Sciatic nerve (tissue), 2 donors: ENCODE measurements around the gene AMBP. TPM values are rescaled to one million over a fixed set of nuclear protein-coding genes. Genes with fewer than 3 reads are reported as not detected.

Source experiments
- ATAC-seq: fragments of 200-7000 bp; cut with Tn5 transposase; one replicate; pipeline ENCODE4 v1.9.1; 2020; ENCODE audit warnings: mild to moderate bottlenecking, moderate library complexity
- DNase-seq: peaks from one replicate; pipeline ENCODE4 v3.0.0-alpha.2; 2020; ENCODE audit warnings: low spot score
- intact Hi-C: fragments of 100-400 bp; cut with DNase I; formaldehyde crosslinking; loops from one replicate; pipeline ENCODE4 v1.14.2; 2022
- total RNA-seq: library from RNA; stranded (reverse); fragmentation: NEBNext Ultra II Directional; extraction: Animal tissue kit (Norgen Biotek cat#: 25700); gene quantifications from one replicate; pipeline ENCODE4 v1.2.1, GENCODE V29; 2021
- donor health status: DM: no; HTN: no; CAD: no.
- donor health status: DM: no; HTN: no; CAD: no.

The AMBP gene
- total RNA-seq, 1 donor from 2014 or later: not detected

- DNase-seq (no peak), ATAC-seq (peak; percentile 26)
- intact Hi-C loops: no loop called here
Measured at GRCh38 chr9:114115654-114116125, 37.6 kb upstream of the AMBP start.

GRCh38 chr9:114114364-114114763, 36.3 kb upstream of the AMBP start:
- intact Hi-C loops: no loop called here
- no peak for DNase-seq
- no peak for ATAC-seq

GRCh38 chr9:114112778-114113584, 34.9 kb upstream of the AMBP start:
- DNase-seq: peak; percentile 81
- intact Hi-C loops: no loop called here
- ATAC-seq: peak; percentile 76

GRCh38 chr9:114112325-114112724, 34.2 kb upstream of the AMBP start:
- intact Hi-C loops: no loop called here
- DNase-seq (no peak), ATAC-seq (no peak)

- intact Hi-C loops: no loop called here
- no peak for ATAC-seq
Measured at GRCh38 chr9:114110180-114110579, 32.1 kb upstream of the AMBP start.

GRCh38 chr9:114109124-114109523, 31.0 kb upstream of the AMBP start:
- no peak for ATAC-seq
- intact Hi-C loops: loop anchor here (5.0 kb wide), 1 partner anchor 183 kb away; no protein-coding TSS in a partner anchor
- DNase-seq: no peak

More at GRCh38 chr9:114110180-114110579, 32.1 kb upstream of the AMBP start:
- no peak for DNase-seq

GRCh38 chr9:114108016-114108833, 30.1 kb upstream of the AMBP start:
- intact Hi-C loops: loop anchor here (5.0 kb wide), 1 partner anchor 184 kb away; no protein-coding TSS in a partner anchor
- DNase-seq: peak; percentile 88
- peak; percentile 96 for ATAC-seq

- ATAC-seq (no peak), DNase-seq (no peak)
- intact Hi-C loops: loop anchor here (5.0 kb wide), 1 partner anchor 185 kb away; no protein-coding TSS in a partner anchor
Measured at GRCh38 chr9:114107286-114108001, 29.3 kb upstream of the AMBP start.

- DNase-seq (no peak), ATAC-seq (peak; percentile 45)
- intact Hi-C loops: loop anchor here (5.0 kb wide), 1 partner anchor 187 kb away; no protein-coding TSS in a partner anchor
Measured at GRCh38 chr9:114105236-114105635, 27.1 kb upstream of the AMBP start.

GRCh38 chr9:114102484-114102883, 24.4 kb upstream of the AMBP start:
- intact Hi-C loops: no loop called here
- DNase-seq (no peak), ATAC-seq (no peak)

GRCh38 chr9:114100536-114100935, 22.4 kb upstream of the AMBP start:
- ATAC-seq: no peak
- DNase-seq: no peak
- intact Hi-C loops: no loop called here

- no peak for DNase-seq
- intact Hi-C loops: no loop called here
Measured at GRCh38 chr9:114099669-114100270, 21.7 kb upstream of the AMBP start.

GRCh38 chr9:114098936-114099668, 21.0 kb upstream of the AMBP start, which contains the start of gene KIF12:
Gene KIF12 (minus strand): TSS chr9:114099292. CDS start chr9:114099276, 16 bp downstream.
- intact Hi-C loops: no loop called here
- DNase-seq (peak; percentile 46), ATAC-seq (no peak)

More at GRCh38 chr9:114099669-114100270, 21.7 kb upstream of the AMBP start:
- ATAC-seq: no peak

GRCh38 chr9:114098021-114098935, 20.2 kb upstream of the AMBP start:
- intact Hi-C loops: no loop called here
- ATAC-seq: peak; percentile 61
- no peak for DNase-seq

- ATAC-seq (no peak), DNase-seq (no peak)
- intact Hi-C loops: no loop called here
Measured at GRCh38 chr9:114097613-114098020, 19.5 kb upstream of the AMBP start.

- intact Hi-C loops: no loop called here
- DNase-seq (no peak), ATAC-seq (no peak)
Measured at GRCh38 chr9:114096866-114097612, 18.9 kb upstream of the AMBP start.
